Stimulated activated CD8-positive, alpha-beta memory T cell treated with anti-CD3 and anti-CD28 coated beads, Interleukin-4, amount 100 ng/mL, for 4 hours (primary cell): ENCODE data around the gene MSMP.

Experiments
- DNase-seq, 2 donors: peaks; one replicate each; pipeline ENCODE4 v3.0.0-alpha.2; 2020; ENCODE audit warnings: low read depth in 2 of 2, low spot score in 1 of 2

Gene MSMP

GRCh38 chr9:35723426-35723825 is 30.6 kb downstream of the MSMP start:
- no peak for DNase-seq

DNA sequence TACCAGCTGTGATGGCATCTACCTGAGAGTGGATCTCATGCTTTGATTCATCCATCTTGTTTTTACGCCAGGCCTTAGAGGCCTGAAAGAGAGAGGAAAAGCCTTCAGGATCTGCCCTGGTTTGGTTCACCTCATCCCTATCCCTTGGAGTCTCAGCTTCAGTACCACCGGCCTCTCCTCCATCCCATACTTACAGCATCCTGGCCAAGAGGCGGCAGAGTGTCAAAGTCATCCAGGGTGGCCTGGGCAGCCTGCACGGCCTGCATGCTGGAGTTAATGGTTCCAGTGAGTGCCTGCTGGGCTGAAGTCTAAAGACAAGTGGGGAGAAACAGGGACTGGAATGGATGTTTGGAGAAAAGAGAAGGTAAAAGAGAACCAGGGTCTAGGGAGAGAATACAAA is 34.5 kb downstream of the MSMP start:
- DNase-seq: no peak

GRCh38 chr9:35718721-35719511 is 35.2 kb downstream of the MSMP start:
- DNase-seq: no peak

- no peak for DNase-seq
Measured at GRCh38 chr9:35717132-35717870, 36.8 kb downstream of the MSMP start.

DNA sequence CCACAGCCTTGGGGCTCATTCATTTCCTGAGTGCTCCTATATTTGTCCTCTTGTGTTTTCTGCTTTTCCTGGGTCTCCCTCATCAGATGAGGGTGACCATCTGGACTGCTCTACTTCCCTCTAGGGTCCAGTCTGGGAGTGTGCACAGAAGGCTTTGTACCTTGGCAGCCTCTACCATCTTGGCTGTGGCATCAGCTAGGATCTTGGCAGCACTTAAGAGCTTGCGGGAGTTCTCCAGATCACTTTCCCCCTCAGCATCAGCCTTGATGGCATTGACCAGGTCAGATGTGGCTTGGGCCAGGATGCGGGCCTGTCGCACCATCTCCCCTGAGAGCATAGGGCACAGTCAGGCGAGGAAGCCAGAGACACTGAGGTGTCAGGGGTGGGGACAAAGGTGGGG is 37.8 kb downstream of the MSMP start:
- no peak for DNase-seq

DNA sequence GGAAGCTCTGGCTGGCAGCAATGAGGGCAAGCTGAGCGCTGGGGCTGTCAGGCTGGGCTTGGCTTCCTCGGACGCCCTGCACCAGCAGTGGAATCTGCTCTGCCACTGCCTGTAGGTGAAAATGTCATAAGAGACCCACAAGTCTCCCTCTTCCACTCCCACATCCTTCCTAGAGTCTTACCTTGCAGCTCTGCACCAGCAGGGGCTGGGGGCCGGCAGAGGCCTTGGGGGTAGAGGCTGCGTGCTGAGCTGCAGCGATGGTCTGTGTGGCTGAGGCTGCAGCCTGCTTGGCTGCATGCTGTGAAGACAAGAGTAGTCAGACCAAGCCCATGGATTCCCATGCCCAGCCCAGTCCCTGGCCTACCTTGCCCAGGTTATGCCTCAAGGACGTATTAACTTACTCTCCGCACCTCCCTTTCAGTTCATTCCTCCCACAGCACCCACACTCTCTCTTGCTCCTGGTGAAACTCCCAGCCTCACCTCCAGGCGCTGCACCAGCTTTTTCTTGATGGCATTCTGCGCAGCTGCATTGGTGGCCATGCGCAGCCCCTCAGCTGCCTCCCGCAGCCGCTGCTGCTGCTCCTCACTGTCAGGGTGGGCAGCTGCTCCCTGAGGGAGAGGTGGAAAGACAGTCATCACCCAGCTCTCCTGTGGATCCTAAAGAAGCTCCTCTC is 39.4 kb downstream of the MSMP start:
- no peak for DNase-seq

DNA sequence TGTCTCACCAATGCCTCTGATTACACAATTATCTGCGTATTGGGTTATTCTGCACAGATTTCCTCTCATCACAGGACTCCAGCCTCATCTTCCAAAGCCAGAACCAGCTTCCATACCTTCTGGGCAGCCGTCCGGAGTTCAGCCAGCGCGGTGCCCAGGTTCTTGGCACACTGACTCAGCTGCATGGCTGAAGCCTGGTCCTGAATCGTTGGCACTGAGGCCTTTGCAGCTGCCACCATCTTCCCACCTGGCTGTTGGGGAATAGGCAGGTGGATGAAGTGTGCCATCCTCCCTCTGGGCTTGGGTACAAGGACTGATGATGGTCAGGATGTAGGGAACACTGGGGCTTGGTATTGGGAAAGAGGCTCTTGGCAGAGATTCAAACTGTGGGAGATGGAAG is 40.0 kb downstream of the MSMP start:
- no peak for DNase-seq

GRCh38 chr9:35713578-35713977 is 40.5 kb downstream of the MSMP start:
- no peak for DNase-seq

DNA sequence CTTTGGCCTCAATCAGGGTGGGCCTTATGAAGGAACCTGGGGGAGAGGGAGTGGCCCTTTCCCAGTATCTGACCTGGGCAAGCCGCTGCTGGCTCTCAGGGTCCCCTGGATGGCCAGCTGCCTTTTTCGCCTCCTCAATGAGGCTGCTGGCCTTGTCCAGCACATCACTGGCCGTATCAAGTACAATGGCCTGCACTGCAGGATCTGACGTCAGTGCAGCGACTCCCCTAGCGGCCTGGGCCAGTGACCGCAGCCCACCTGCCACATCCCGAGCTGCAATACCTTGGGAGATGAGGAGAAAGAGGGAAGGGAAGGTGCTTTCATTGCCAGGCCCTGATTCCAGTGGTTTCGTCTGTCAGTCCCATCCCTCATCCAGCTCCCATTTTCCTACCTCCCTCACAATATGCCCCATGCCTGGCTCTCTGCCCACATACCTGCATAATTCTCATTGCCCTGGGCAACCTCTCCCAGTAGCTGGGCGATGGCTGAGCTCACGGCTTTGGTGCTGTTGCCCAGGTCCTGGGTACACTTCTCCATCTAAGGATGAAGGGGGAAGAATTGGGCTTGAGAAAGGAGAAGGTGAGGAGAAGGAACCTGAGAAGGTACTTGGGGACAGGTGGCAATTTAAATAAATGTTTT is 41.2 kb downstream of the MSMP start:
- no peak for DNase-seq

DNA sequence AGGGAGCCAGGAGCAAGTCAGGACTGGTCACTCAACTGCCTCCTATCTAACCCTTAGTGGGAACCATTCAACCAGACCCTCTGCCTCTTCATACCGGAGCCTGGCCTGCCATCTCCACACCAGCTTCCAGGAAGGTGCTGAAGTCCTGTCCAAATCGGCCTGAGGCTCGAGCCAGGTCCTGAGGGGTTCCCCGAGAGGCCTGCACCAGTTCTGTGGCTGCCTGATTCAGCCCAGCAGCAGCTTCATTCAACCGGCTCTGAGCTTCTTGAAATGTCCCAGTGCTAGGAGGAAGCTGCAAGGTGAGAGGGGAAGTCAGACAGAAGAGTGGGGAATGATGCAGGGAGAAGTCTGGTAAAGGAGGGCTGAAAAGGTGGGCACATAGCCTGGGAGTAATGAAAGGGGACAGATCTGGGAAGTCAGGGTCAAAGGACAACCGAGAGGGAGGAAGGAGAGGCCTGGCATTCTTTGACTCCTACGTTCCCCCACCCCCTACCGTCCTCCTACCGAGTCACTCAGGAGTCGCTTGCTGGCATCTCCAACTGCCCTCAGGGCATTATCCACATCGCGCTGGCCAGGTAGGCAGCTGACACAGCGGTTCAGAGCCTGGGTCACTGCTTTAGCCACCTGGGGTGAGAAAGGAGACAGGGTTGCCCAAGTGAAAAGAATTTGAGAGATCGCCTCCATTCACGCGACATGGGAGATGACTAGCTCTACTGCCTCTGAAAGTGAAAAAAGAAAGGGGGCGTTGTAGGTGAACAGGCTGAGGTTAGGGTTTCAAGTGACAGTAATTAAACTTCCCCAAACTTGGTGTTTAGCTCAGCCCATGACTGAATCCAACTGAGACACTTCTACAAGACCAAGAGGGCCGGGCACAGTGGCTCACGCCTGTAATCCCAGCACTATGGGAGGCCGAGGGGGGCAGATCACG is 42.3 kb downstream of the MSMP start:
- no peak for DNase-seq

- DNase-seq: no peak
Measured at GRCh38 chr9:35710818-35711500, 43.1 kb downstream of the MSMP start.

GRCh38 chr9:35708146-35708545 is 45.9 kb downstream of the MSMP start:
- DNase-seq: no peak

- DNase-seq: no peak
Measured at GRCh38 chr9:35706951-35707350, 47.1 kb downstream of the MSMP start.

- DNase-seq: no peak
Measured at GRCh38 chr9:35705836-35706430, 48.1 kb downstream of the MSMP start.

DNA sequence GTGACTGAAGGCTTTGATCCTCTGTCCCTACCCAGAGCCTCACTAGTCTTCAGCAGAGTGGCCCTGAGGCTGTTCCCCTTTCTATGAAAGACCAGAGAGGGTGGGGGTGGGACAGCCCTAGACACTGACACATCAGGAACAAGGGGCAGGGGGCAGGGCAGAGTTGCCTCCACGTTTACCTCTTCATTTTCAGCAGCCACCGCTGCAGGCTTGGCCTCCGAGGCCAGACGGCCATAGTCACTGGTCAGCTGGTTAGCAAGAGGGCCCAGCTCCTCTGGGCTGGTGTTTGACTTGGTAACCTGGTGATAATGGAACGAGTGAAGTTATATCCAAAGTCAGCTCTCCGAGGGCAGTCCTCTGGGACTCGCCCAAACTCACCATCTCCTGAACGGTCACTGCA is 48.7 kb downstream of the MSMP start:
- no peak for DNase-seq

DNA sequence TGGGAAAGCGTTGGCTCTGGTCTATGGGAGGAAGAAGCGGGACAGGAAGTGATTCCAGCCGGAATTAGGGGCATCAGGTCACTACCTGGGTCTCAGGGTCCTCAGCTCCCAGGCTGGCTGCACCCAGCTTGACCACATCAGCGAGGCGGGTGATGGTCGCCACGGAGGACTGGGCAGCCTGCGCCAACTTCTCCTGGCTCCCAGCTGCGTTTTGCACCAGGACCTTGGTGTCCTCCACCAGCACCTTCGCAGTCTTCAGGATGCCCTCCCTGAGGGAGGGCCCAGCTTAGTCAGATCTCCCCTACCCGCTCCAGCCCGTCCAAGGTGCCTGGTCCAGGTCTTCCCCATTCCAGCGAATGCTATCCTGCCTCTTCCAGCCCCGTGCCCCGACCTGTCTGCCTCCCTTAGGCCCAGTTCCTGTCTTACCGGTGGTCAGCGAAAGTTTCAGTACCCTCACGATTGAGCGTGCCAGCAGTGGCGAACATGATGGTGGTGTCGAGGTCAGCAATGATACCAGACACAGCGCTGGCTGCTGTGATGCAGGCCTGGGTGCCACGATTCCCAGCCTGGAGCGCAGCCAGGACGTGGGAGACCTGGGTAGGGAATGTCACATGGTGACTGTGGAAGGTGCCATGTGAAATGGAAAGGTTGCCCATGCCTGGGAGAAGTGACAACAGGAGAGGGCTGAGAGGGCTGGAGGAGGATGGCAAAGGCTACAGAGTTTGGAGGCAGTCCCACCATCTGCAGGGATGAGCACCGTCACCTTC is 50.0 kb downstream of the MSMP start:
- no peak for DNase-seq
